Measurements from ENCODE around the gene EIF4G1.
"Not testable (repeated sequence)": the region's sequence is repeated elsewhere in the genome, so short reads cannot be mapped to it uniquely, and the experiment has no call there.

Gene EIF4G1, protein sequence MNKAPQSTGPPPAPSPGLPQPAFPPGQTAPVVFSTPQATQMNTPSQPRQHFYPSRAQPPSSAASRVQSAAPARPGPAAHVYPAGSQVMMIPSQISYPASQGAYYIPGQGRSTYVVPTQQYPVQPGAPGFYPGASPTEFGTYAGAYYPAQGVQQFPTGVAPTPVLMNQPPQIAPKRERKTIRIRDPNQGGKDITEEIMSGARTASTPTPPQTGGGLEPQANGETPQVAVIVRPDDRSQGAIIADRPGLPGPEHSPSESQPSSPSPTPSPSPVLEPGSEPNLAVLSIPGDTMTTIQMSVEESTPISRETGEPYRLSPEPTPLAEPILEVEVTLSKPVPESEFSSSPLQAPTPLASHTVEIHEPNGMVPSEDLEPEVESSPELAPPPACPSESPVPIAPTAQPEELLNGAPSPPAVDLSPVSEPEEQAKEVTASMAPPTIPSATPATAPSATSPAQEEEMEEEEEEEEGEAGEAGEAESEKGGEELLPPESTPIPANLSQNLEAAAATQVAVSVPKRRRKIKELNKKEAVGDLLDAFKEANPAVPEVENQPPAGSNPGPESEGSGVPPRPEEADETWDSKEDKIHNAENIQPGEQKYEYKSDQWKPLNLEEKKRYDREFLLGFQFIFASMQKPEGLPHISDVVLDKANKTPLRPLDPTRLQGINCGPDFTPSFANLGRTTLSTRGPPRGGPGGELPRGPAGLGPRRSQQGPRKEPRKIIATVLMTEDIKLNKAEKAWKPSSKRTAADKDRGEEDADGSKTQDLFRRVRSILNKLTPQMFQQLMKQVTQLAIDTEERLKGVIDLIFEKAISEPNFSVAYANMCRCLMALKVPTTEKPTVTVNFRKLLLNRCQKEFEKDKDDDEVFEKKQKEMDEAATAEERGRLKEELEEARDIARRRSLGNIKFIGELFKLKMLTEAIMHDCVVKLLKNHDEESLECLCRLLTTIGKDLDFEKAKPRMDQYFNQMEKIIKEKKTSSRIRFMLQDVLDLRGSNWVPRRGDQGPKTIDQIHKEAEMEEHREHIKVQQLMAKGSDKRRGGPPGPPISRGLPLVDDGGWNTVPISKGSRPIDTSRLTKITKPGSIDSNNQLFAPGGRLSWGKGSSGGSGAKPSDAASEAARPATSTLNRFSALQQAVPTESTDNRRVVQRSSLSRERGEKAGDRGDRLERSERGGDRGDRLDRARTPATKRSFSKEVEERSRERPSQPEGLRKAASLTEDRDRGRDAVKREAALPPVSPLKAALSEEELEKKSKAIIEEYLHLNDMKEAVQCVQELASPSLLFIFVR (N-terminal part only)

DNA sequence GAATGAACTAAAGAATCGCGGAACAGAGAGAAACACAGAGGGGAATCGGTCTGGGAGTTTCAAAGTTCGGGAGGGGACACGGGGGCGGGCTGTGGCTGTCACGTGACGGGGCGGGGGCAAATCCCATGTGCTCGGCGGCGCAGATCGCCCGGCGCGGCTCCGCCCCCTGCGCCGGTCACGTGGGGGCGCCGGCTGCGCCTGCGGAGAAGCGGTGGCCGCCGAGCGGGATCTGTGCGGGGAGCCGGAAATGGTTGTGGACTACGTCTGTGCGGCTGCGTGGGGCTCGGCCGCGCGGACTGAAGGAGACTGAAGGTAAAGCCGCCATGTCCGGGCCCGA, at the start of gene EIF4G1:
Gene EIF4G1, plus strand, starts transcription at position 244 of the 337 bp plus-strand sequence. CDS start 1,191 bp downstream, outside the sequence.
- DNase-seq, result peak; percentile 95

DNA sequence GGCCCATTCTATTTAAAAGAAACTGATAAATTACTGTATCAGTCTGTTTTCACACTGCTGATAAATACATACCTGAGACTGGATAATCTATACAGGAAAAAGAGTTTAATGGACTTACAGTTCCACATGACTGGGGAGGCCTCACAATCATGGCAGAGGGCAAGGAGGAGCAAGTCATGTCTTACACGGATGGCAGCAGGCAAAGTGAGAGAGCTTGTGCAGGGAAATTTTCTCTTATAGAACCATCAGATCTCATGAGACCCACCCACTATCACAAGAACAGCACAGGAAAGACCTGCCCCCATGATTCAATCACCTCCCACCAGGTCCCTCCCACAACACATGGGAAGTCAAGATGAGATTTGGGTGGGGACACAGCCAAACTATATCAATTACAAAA, 47.2 kb upstream of the EIF4G1 start:
- DNase-seq, result not testable (repeated sequence)

DNA sequence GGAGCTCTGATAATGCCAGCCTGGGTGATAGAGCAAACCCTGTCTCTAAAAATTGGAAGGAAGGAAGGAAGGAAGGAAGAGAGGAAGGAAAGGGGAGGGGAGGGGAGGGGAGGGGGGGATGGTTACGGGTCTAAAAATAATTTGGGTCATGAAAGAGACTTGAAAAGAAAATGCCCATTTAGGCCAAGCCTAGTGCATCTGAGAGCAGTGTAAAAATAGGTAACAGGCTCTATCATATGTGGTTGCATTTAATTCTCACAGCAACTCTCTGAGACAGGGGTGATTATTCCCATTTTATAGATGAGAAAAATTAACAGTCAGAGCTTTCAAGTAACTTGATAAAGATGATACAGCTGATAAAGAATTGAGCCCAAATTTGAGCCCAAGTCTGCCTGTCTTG, 42.1 kb upstream of the EIF4G1 start:
- no peak for DNase-seq

DNA sequence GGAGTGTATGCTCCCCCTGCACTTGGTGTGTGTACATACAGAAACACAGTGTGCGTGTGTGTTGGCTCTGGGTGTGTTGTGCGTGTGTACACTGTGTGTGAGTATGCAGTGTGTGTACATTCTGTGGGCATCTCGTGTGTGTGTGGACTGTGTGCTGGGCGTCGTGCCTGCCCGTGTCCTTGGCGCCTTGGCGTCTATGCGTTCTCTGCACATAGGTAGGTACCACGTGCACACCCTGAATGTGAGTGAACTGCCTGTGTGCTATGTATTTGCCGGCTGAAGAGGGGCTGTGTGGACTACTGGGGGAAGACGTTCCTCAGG, 39.1 kb upstream of the EIF4G1 start:
- DNase-seq, result no peak

DNA sequence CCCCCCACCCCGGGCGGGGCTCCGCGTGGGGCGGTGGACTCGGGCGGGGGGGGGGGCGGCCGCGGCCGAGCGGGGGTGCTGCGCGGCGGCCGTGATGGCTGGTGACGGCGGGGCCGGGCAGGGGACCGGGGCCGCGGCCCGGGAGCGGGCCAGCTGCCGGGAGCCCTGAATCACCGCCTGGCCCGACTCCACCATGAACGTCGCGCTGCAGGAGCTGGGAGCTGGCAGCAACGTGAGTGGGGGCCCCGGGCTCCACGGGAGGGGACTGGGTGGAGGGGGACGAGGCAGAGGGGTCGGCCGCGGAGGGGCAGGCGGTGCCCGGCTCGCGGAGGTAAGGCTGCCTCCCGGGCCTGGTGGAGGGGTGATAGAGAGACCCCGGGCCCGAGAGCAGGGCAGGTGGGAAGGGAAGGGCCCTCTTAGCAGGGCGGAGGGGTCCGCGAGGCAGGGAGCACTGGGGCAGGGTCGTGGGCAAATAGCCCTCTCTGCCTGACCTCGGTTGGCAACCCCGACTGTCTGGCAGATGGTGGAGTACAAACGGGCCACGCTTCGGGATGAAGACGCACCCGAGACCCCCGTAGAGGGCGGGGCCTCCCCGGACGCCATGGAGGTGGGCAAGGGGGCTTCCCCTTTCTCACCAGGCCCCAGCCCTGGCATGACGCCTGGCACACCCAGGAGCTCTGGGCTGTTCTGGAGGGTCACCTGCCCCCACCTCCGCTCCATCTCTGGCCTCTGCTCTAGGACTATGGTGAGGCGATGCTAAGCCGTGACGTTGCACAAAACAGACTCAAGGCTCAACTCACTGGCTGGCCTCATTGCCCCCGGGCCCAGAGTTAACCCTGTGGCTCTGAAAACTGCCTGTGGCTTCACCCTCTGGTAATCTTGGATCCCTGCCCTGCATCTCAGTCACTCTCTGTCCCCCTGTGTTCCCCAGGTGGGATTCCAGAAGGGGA, 38.2 kb upstream of the EIF4G1 start, which contains the start of gene ECE2:
Gene ECE2, plus strand, starts transcription at position 62 of the 950 bp plus-strand sequence. Its CDS starts 132 bp downstream, at position 194.
- no peak for DNase-seq

DNA sequence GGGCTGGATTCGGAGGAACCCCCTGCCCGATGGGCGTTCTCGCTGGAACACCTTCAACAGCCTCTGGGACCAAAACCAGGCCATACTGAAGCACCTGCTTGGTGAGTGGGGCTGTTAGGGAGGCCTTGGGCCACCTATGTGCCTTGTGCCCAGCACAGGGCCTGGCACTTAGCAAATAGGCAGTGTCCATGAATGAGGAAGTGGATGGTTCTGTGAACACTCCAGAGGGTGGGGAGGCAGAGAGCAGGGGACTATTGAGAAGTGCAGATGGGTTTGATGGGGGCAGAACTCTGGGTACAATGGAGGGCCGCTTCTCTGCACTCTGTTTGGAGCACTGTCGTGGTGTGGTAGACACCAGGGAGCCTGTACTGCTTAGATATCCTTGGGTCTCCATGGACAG, 37.0 kb upstream of the EIF4G1 start:
- DNase-seq, result no peak

DNA sequence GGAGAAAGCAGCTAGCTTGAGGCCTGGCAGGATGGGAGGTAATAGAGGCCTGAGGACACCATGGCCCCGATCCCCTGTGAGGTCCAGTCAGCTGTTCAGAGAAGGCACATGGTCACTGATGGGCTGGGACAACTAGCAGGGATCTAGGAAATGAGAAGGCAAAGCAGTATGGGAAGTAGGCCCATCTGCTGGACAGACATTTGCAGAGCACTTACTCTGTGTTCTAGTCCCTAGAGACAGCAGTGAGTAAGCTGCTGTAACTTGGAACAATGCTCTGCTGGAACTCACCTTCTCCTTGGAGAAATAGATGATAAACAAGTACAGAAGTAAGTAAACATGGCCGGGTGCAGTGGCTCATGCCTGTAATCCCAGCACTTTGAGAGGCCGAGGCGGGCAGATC, 31.5 kb upstream of the EIF4G1 start:
- DNase-seq, result no peak

DNA sequence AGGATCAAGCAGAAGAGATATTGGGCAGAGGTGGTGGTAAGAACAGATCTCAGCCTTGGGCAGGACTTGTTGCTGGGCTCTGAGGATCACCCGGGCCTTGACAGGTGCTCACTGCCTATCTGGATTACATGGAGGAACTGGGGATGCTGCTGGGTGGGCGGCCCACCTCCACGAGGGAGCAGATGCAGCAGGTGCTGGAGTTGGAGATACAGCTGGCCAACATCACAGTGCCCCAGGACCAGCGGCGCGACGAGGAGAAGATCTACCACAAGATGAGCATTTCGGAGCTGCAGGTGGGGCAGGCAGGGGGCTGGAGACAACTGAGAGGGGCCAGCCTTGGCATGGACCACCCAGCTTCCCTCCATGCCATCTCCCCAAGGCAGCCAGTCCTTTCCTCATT, 30.7 kb upstream of the EIF4G1 start:
- no peak for DNase-seq

DNA sequence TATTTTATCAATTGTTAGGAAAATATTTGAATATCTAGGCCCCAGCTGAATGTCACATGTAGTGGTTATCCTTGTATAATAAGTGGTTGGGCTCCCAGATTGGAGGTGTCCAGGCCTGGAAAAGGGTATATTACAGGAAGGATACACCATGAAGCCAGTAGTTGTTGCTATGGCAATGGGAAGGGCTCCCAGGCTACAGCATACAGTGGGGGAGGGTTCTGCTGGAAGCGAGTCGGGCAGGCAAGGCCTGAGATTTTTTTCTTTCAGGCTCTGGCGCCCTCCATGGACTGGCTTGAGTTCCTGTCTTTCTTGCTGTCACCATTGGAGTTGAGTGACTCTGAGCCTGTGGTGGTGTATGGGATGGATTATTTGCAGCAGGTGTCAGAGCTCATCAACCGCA, 29.7 kb upstream of the EIF4G1 start:
- peak; percentile 73 for DNase-seq

DNA sequence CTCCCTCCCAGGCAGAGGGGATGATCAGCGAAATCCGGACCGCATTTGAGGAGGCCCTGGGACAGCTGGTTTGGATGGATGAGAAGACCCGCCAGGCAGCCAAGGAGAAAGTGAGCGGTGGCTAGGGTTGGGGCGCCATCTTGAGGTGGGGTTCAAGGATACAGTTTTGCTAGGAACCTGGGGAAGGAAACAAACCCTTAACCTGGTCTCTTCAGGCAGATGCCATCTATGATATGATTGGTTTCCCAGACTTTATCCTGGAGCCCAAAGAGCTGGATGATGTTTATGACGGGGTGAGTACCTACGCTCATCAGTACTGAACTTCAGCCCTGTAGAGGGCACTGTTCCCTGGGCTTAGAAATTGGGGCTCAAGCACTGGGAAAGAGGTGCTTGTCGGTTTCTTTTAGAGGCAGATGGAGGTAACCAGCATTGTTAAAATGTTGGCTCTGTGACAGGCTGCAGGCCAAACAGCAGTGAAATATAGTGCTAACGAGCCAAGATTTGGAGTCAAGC, 24.9 kb upstream of the EIF4G1 start:
- DNase-seq, result peak; percentile 38

DNA sequence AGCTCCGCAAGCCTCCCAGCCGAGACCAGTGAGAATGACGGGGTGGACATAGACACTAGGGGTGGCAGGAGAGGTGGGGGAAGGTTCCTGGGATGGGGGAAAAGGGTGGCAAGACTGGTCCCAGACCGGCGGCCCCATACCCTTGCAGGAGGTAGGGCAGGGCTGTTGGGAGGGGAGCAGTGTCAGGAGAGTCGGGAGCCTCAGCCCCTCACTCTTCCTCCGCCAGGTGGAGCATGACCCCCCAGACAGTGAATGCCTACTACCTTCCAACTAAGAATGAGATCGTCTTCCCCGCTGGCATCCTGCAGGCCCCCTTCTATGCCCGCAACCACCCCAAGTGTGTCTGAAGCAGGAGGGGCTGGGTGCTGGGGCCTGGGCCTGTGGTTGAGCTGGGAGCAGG, 24.1 kb upstream of the EIF4G1 start:
- no peak for DNase-seq

DNA sequence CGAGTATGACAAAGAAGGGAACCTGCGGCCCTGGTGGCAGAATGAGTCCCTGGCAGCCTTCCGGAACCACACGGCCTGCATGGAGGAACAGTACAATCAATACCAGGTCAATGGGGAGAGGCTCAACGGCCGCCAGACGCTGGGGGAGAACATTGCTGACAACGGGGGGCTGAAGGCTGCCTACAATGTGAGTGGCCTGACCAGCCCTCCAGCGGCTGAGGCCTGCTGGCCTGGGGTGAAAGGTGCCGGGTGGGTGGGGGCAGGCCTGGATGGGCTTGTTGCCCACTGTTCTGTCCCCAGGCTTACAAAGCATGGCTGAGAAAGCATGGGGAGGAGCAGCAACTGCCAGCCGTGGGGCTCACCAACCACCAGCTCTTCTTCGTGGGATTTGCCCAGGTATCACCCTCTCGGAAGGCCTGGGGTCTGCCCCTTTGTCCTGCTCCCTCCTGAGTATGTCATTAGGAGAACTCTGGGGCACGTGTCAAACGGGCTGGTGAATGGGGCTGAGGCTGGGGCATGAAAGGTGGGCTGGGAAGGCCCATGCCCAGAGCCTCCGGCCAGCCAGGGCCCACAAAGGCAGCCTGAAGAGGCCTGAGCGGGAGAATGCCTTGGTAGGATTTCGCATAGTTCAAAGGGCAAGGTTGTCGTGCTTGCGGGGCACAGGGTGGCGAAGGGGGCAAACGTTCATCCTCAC, 23.2 kb upstream of the EIF4G1 start:
- DNase-seq, result no peak

DNA sequence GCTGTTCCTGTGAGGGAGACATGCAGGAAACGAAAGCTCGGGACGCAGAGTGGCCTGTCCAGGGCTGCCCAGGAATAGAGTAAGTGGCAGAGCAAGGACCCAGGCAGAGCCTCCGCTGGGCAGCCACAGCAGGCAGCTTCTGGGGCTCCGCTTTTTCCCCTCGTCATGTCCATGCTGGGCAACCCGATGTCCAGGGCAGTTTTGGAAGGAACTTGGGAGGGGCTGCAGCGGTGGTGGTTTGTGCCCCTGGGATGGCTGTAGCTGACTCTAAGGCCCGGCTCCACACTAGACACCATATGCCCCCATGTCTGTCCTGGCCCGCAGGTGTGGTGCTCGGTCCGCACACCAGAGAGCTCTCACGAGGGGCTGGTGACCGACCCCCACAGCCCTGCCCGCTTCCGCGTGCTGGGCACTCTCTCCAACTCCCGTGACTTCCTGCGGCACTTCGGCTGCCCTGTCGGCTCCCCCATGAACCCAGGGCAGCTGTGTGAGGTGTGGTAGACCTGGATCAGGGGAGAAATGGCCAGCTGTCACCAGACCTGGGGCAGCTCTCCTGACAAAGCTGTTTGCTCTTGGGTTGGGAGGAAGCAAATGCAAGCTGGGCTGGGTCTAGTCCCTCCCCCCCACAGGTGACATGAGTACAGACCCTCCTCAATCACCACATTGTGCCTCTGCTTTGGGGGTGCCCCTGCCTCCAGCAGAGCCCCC, 22.5 kb upstream of the EIF4G1 start:
- DNase-seq, result no peak

DNA sequence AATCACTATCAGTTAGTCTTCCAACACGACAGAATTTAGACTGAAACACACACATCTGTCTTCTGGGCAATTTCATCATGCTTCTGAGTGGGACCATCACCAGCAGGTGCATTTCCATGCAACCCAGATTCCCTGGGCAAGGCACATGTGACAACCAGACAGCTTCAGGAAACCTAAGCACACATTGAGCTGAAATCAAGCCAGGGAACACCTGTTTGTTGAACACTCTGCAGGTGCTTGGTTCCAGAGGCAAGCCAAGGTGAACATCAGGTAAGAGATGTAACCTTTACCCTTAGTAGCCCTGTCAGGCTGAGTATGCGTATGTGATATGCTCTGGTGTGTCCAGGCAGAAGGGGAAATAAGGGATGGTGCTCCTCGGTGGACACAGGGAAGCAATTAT, 18.6 kb upstream of the EIF4G1 start:
- no peak for DNase-seq

DNA sequence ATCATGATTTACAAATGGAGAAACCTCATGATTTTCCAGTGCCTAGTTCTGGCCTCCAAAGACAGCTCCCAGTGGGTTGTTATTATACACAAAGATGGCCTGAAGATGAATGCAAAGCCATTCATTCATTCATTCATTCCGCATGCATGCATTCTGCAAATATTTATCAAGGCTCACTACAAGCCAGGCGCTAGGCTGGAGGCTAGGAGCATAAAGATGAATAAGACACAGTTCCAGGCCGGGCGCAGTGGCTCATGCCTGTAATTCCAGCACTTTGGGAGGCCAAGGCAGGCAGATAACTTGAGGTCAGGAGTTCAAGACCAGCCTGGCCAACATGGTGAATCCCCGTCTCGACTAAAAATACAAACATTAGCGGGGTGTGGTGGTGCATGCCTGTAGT, 17.8 kb upstream of the EIF4G1 start:
- DNase-seq, result no peak

DNA sequence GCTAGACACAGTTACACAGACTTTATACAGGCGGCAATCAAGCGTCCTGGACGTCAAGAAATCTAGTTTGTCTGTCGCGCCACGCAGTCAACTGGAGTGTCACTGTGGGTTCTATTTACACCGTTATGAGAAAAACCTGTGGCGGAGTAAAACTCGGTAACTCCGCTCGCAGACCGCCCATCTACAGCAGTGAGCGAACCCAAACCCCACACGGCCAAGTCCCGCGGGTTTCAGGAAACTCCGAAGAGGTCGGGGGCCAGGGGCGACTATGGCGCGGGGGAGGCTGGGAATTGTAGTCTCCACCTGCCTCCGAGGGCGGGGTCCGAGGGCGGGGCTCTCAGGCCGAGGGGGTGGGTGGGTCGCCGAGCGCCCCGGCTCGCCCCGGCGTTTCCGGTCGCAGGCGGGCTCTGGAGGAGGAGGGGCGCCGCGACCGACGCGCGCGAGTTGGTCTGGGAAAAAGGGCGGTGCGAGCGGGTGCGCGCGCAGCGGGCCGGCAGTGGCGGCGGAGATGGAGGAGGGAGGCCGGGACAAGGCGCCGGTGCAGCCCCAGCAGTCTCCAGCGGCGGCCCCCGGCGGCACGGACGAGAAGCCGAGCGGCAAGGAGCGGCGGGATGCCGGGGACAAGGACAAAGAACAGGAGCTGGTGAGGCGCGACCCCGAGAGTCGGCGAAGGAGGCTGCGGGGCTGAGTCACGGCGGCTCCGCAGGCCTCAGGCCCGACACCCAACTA, 15.5 kb upstream of the EIF4G1 start, which contains the start of gene PSMD2:
Gene PSMD2, plus strand, starts transcription at position 483 of the 729 bp plus-strand sequence. Its CDS starts 26 bp downstream, at position 509.
- DNase-seq, result peak; percentile 93

DNA sequence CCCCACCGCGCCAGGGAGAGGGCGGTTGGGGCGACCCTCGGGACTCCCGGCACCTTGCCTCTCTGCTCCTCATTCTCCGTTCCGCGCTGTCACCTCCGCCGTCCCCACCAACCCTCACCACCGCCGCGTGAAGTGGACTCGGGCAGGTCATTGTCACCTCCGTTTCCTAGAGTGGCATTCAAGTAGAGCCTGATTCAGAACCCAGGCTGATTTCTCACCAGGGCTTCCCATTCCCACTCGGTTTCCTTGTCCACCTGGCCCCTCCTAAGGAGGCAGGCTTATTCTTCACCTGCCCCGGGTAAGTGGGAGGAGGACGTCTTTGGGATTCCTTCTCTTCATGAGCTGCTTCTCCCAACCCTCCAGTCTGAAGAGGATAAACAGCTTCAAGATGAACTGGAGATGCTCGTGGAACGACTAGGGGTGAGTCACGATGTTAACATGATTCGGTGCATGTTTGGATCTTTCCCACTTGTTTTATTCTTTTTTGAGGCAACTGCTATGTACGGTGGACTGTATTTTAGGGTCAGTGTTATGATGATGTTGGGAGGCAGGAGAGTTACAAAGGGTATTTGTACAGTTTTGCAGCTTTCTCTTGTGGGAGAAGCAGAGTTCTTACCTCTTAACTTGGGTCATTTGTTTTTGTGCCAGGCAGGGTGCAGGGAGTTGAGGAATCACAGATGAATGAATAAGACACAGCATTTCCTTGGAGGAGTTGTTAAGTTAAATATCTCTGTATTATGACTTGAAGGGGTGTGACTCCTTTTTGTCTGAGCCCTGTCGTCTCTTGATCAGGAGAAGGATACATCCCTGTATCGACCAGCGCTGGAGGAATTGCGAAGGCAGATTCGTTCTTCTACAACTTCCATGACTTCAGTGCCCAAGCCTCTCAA, 14.7 kb upstream of the EIF4G1 start:
- DNase-seq, result peak; percentile 37

DNA sequence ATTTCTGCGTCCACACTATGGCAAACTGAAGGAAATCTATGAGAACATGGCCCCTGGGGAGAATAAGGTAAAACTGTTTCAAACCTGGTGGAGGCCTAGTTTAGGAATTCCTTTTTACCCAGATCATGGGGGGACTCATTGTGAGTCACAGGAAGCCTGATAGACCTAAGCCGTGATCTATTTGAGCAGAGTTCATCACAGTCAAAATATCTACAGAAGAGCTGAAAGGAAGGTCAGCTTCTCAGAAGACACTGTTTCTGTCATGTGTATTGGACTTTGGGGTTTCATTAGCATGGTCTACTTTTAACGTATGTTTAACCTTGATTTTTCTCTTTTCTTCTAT, 14.1 kb upstream of the EIF4G1 start:
- DNase-seq, result peak; percentile 76

DNA sequence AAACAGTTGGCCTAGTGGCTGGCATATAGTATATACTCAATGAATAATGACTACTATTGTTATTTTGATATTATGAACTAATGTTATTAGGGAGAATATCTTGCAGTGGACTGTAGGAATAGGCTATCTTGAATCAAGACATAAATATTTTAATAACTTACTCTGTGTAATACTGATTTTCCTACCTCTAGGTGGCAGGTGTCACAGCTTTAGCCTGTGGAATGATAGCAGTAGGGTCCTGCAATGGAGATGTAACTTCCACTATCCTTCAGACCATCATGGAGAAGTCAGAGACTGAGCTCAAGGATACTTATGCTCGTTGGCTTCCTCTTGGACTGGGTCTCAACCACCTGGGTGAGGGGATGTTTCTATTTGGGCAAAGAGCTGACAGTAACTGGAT, 8.8 kb upstream of the EIF4G1 start:
- peak; percentile 26 for DNase-seq
